ENCODE results near the gene ZNF710.
"Not testable (repeated sequence)": the region's sequence is repeated elsewhere in the genome, so short reads cannot be mapped to it uniquely, and the experiment has no call there.

The ZNF710 gene

GRCh38 chr15:90101969-90102890, 101.1 kb downstream of the ZNF710 start, which contains the start of gene IDH2:
IDH2 (minus strand) TSS chr15:90102468; CDS start chr15:90102390, 78 bp downstream.
- peak; percentile 94 for DNase-seq (ENCODE audit: low spot score)
- TF ChIP-seq, protein P1, sequence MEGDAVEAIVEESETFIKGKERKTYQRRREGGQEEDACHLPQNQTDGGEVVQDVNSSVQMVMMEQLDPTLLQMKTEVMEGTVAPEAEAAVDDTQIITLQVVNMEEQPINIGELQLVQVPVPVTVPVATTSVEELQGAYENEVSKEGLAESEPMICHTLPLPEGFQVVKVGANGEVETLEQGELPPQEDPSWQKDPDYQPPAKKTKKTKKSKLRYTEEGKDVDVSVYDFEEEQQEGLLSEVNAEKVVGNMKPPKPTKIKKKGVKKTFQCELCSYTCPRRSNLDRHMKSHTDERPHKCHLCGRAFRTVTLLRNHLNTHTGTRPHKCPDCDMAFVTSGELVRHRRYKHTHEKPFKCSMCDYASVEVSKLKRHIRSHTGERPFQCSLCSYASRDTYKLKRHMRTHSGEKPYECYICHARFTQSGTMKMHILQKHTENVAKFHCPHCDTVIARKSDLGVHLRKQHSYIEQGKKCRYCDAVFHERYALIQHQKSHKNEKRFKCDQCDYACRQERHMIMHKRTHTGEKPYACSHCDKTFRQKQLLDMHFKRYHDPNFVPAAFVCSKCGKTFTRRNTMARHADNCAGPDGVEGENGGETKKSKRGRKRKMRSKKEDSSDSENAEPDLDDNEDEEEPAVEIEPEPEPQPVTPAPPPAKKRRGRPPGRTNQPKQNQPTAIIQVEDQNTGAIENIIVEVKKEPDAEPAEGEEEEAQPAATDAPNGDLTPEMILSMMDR (IDR thresholded peaks at IDR 0.05; ENCODE audit: extremely low read depth, insufficient read depth, missing control alignments): no peak
- in situ Hi-C loops (cut with MboI; ENCODE audit: low pct_unique_long_range_greater_than_20kb, low sequenced_read_pairs, unreplicated experiment): no loop called here

DNA sequence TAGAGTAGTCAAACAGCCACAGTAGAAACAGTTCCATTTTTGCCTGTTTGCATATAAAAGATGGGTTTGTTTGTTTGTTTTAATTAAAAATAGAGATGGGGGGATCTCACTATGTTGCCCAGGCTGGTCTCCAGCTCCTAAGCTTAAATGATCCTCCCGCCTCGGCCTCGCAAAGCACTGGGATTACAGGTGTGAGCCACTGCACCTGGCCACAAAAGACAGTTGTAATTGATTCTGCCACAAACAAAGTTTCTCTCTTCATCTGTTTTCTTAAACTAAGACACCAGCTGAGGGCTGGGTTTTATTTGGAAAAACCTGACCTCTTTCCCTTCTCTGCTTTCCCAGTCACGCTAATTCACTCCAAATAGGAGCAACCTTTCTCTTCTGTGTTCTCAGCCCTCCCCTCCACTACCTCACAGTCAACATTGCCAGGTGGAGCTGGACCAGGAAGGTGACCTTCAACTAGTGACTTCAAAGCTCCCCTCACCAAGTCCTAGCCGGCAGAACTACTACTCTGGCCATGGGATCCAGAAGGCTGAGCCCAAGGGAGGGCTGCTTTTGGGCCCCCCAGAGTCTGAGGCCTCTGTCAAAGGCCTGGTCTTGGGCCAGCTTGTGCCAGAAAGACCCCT, 102.7 kb downstream of the ZNF710 start:
- no peak for DNase-seq (ENCODE audit: low spot score)
- in situ Hi-C loops (cut with MboI; ENCODE audit: low pct_unique_long_range_greater_than_20kb, low sequenced_read_pairs, unreplicated experiment): no loop called here
- TF ChIP-seq, protein P1 (IDR thresholded peaks at IDR 0.05; ENCODE audit: extremely low read depth, insufficient read depth, missing control alignments): no peak

DNA sequence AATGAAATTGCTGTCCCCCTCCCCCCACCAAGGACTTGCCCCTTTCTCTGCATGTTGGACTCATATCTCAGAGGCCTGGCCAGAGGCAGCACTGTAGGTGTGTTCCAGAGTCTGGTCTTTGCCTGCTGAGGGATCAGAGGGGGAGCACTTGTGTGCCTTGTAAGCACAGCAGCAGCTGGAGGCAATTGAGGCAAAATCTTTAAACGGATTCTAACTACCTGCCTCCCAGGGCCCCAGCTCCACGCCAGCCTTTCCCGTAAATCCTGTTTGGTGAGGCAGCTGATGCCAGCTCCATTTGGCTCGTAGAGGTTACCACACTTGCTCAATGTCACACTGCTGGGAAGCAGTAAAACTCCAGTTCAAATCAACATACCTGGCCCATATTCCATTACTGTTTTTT, 103.4 kb downstream of the ZNF710 start:
- DNase-seq (ENCODE audit: low spot score): no peak
- TF ChIP-seq, protein P1 (IDR thresholded peaks at IDR 0.05; ENCODE audit: extremely low read depth, insufficient read depth, missing control alignments): no peak
- in situ Hi-C loops (cut with MboI; ENCODE audit: low pct_unique_long_range_greater_than_20kb, low sequenced_read_pairs, unreplicated experiment): no loop called here

DNA sequence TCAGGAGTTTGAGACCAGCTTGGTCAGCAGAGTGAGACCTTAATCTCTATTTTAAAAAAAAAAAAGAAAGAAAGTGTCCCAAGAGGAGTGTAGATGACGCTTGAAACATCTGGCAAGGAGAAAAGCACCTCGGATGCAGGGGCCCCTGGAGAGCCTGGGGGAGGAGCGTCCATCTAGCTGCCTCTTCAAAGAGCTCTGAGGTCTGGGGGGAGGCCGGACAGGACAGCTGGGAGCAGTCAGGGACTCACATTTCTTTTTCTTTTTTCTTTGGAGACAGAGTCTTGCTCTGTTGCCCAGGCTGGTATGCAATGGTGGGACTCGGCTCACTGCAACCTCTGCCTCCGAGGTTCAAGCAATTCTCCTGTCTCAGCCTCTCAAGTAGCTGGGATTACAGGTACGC, 104.4 kb downstream of the ZNF710 start:
- in situ Hi-C loops (cut with MboI; ENCODE audit: low pct_unique_long_range_greater_than_20kb, low sequenced_read_pairs, unreplicated experiment): no loop called here
- TF ChIP-seq, protein P1 (IDR thresholded peaks at IDR 0.05; ENCODE audit: extremely low read depth, insufficient read depth, missing control alignments): no peak
- no peak for DNase-seq (ENCODE audit: low spot score)

- no peak for DNase-seq (ENCODE audit: low spot score)
- TF ChIP-seq, protein P1 (IDR thresholded peaks at IDR 0.05; ENCODE audit: extremely low read depth, insufficient read depth, missing control alignments): no peak
- in situ Hi-C loops (cut with MboI; ENCODE audit: low pct_unique_long_range_greater_than_20kb, low sequenced_read_pairs, unreplicated experiment): no loop called here
These were observed 105.5 kb downstream of the ZNF710 start for GRCh38 chr15:90106522-90107117.

GRCh38 chr15:90108038-90108437, 106.9 kb downstream of the ZNF710 start:
- DNase-seq (ENCODE audit: low spot score); in situ Hi-C loops (cut with MboI; ENCODE audit: low pct_unique_long_range_greater_than_20kb, low sequenced_read_pairs, unreplicated experiment): not testable (repeated sequence)

DNA sequence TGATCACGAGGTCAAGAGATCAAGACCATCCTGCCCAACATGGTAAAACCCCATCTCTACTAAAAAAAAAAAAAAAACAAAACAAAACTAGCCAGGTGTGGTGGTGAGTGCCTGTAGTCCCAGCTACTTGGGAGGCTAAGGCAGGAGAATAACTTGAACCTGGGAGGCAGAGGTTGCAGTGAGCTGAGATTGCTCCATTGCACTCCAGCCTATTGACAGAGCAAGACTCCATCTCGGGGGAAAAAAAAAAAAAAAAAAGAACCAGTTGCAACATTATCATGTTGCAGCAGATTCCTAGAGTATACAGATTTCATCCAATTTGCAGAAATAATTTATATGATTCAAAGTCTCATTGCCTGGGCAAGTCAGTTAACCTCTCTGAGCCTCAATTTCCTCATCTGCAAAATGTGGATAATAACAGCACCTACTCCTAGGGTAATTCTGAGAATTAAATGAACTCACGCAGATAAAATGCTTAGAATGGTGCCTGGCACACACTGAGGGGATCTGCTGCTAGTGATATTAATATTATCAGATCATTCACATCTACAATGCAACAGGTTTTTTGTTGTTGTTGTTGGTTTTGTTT, 108.1 kb downstream of the ZNF710 start:
- DNase-seq (ENCODE audit: low spot score); in situ Hi-C loops (cut with MboI; ENCODE audit: low pct_unique_long_range_greater_than_20kb, low sequenced_read_pairs, unreplicated experiment): not testable (repeated sequence)

Data from GM13977 (cell line).